ENCODE data around the gene ZNF550. TPM values are rescaled to one million over a fixed set of nuclear protein-coding genes. Genes with fewer than 3 reads are reported as not detected.

The ZNF550 gene
- total and polyA plus RNA-seq, 9 of the 15 experiments (the other 6 are each of a cell fraction or from before 2014, with no cell fraction given): 1.6 to 11.8 (median 4.3) TPM

- TF ChIP-seq ZBTB40 (IDR thresholded peaks at IDR 0.05) (peak; percentile 85), ZBTB40 (CRISPR knock-in tag; IDR thresholded peaks at IDR 0.05) (no peak), SMARCB1 (IDR thresholded peaks at IDR 0.05; ENCODE audit: insufficient read length, low read depth) (no peak), RUNX1 (IDR thresholded peaks at IDR 0.05; ENCODE audit: low read depth) (no peak), CXXC5 (CRISPR knock-in tag; IDR thresholded peaks at IDR 0.05) (peak; percentile 64), PRPF4 (IDR thresholded peaks at IDR 0.05; ENCODE audit: insufficient read depth, low read depth, low read length, poor library complexity, severe bottlenecking) (no peak), ZBTB11 (CRISPR knock-in tag; IDR thresholded peaks at IDR 0.05) (peak; percentile 58 to 93 (median 92); a peak in 5 of 6 replicates), CREBBP (IDR thresholded peaks at IDR 0.05; ENCODE audit: low read depth, low read length) (no peak), HOMEZ (CRISPR knock-in tag; IDR thresholded peaks at IDR 0.05) (no peak), LCOR (CRISPR knock-in tag; IDR thresholded peaks at IDR 0.05) (no peak)
Observed at GRCh38 chr19:57527136-57527881, 32.4 kb downstream of the ZNF550 start, which contains the start of gene ZNF549 (continued).

All from K562 (cell line).